Measurements from ENCODE around the gene MMP2.

The MMP2 gene

DNA sequence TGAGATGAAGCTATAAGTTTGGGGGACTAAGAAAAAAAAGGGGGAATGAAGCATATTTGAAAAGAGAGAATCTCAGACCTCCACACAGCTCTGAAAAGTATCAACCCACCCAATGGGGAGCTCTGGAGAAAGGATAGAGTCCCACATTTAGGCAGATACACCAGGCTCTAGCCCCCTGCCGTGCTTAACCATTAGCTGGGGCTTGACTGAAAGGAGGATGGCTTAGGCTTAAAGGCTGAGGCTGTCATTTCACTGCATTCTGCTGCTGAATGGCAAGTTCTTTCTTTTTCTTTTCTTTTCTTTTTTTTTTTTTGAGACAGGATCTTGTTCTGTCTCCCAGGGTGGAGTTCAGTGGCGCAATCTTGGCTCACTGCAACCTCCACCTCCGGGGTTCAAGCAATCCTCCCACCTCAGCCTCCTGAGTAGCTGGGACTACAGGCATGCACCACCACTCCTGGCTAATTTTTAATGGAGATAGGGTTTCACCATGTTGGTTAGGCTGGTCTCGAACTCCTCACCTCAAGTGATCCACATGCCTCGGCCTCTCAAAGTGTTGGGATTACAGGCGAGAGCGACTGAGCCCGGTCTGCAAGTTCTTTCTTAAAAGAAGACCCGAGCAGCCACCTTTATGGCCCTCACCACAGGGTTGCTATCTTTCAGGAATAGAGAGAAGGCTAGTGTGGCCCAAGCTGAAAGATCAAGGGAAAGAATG, 9.0 kb upstream of the MMP2 start:
- DNase-seq (ENCODE audit: low spot score): no peak

DNA sequence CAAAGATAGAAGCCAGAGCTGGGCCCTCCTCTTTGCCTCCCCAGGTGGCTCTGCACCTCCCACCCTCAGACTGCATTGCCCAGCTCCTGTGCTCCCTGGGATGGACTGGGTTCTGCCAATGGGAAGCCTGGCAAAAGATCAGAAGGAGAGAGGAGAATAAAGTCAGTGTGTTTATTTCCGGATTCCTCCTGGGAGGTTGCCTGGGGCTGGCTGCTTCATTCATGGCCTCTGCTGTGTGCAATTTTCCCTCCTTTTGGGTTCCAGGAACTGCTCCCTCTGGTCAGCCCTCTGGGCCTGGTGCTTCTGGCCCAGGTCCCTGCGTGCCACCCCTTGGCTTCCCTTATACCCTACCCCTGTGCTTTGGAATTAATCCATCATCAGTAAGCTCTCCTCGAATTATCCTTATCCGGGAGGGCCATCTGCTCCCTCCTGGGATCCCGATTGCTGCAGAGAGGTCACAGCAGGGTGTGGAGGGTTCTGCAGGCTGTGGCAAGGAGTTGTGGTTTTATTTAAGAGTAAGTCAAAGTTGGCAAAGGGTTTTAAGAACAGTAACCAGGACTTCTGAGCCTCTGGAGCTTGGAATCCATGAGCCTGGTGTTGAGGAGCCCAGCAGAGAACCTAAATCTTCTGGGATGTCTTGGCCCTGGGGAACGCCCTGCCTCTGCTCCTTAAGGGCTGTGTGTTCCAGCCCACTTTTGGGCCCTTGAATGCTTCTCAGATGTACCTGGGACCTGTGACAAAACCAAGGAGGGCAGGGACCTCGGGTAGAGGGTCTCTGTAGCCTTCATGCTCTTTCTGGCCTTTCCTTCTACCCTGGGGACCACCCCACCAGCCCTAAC, 8.2 kb upstream of the MMP2 start:
- DNase-seq (ENCODE audit: low spot score): no peak

DNA sequence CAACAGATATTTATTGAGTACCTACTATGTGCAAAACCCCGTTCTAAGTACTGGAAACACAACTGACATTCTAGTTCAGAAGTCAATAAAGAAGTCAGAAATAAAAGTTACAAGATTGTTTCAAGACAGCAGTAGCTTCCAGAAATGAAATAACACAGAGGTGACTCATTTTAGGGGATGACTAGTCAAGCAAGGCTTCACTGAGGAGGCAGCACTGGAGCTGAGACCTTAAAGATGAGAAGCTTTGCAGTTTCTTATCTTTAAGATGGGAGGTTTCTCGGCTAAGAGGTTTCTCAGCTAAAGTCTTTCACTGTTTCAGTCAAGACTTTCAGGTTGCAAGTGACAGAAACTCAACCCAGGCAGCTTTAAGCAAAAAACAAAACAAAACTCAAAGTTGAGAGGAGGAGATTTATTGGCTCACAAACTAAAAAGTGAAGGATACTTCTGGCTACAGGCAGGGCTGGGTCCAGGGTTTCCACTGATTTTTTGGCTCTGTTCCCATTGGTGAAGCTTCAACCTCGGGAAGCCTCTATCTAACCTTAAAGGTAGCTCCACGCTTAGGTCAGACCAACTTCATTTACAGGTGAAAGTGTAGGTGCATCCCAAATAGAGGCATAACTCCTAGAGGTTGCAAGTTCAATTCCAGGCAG, 7.4 kb upstream of the MMP2 start:
- DNase-seq (ENCODE audit: low spot score): no peak

DNA sequence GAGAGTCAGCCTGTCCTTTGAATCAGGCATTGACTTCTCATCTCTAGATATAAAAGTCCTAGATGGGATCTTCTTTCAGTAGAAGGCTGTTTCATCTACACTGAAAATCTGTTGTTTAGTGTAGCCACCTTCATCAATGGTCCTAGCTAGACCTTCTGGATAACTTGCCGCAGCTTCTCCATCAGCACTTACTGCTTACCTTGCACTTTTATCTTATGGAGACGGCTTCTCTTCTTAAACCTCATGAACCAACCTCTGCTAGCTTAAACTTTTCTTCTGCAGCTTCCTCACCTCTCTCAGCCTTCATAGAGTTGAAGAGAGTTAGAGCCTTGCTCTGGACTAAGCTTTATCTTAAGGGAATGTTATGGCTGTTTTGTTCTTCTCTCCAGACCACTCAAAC, 5.4 kb upstream of the MMP2 start:
- DNase-seq (ENCODE audit: low spot score): no peak

DNA sequence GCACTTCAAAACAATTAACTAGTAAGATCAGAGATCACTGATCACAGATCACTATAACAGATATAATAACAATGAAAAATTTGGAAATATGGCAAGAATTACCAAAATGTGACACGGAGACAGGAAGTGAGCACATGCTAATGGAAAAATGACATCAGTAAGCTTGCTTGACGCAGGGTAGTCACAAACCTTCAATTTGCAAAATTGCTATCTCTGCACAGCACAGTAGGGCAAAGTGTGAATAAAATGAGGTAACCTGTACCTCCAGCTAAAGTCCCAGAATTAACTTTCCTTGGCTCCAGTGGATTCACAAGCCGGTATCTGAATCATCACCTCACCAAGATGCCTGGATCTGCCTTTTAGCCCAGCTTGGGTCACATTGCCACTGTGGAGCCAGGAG, 4.2 kb upstream of the MMP2 start:
- no peak for DNase-seq (ENCODE audit: low spot score)

DNA sequence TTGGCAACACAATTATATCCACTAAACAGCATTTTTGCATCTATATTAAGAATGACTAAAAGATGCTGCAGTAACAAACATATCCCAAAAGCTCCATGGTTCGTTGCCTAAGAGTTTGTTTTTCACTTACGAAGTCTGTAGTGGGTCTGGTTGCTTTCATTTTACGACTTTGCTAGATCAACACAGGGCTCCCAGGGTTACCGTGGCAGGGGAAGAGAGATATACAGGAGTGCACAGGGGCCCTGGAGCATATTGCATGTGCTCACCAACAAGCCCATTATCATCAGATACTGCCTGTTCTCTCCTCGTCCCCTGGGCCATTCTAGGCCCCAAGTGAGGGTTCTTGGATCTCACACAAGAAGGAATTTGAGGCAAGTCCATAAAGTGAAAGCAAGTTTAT, 3.1 kb upstream of the MMP2 start:
- no peak for DNase-seq (ENCODE audit: low spot score)

DNA sequence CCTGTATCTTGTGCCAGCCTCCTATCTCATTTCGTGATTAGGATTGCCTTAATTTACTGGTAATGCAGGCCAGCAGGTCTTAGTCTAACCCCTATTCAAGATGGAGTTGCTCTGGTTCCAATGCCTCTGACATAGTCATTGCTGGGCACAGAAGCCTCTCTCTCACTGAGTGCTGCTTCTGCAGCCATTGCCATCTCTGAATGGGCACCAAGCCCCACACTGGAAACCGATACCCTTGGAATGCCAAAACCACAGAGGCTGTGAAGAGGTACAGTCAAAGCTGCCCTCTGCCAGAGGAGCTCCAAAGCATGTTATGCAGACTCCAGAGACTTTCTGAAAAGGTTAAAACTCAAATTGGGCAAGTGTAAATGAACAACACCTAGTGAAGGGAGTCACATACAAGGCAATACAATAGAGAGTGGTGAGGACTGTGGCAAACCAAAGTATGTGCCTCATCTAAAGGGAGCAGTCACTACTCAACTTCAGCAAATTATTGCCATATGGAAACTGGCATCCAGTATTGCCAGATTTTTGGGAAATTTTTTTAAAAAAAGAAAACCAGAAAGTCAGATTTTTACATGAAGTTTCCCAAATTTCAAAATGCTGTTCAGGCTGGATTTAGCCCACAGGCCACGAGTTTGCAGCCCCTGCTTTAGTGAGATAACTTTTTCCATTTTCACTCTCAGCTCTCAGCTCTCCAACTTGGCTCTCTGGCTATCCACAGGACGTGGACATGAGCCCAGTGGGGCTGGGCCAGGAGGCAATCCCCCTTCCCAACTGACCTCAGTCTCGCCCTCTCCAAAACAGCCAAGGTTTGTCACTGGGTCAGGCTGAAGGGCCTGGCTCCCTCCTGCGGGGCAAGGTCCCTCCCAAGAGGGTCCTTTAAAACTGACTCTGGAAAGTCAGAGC, 2.1 kb upstream of the MMP2 start:
- DNase-seq (ENCODE audit: low spot score): no peak

DNA sequence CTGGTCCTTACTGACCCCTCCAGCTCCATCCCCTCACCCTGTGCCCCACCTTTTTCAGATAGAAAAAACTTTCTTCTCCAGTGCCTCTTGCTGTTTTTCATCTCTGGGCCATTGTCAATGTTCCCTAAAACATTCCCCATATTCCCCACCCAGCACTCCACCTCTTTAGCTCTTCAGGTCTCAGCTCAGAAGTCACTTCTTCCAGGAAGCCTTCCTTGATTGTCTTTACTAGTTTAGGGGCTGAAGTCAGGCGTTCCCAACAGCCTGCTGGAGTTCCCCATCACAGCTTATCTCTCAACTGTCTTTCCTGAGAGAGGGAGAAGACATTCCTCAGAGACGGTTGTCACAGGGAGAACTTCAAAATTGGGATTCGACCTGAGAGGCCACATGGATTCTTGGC, 1.3 kb upstream of the MMP2 start:
- no peak for DNase-seq (ENCODE audit: low spot score)

DNA sequence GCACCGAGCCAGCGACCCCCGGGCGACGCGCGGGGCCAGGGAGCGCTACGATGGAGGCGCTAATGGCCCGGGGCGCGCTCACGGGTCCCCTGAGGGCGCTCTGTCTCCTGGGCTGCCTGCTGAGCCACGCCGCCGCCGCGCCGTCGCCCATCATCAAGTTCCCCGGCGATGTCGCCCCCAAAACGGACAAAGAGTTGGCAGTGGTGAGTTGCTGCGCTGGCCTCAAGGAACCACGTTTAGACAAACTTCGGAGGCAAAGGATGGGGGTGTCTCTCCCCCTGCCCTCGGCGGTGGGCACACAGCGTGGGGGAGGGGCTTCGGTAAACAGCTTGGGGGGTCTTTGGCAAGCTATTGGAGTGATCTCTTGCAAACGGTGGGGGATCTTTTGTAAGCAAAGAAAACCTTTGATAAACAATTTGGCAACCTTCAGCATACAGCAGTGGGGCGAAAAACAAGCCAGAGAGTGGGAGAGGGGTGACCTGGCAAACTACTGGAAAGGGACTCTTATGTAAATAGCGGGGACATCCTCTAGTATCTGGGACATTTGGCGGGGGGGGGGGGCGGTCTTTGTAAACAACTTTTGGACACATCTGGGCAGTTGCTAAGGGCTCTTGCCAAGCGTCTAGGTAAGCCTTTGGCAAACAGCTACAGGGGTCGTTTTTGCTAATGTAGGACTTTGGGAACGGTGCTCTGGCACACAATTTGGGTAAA, 587 bp downstream of the MMP2 start:
- no peak for DNase-seq (ENCODE audit: low spot score)

DNA sequence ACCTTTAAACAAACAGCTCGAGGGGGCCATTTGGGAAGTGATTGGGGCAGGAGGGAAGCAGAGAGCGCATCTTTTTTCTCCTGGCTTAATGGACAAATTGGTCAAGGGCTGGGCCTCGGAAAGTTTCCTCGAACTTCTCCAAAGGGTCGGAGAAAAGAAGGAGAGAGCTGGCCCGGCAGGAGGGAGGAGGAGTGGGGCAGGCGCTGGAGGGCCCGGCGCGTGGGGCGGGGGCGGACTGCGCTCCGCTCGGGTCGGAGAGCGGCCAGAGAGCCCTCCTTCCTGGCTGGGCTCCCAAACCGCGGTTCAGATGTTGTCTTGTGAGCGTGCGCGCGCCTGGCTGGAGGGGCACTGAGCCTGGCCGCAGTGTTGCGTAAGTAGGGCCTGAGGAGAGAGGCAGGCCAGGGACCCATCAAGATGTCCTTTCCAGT, 1.2 kb downstream of the MMP2 start:
- DNase-seq (ENCODE audit: low spot score): no peak

DNA sequence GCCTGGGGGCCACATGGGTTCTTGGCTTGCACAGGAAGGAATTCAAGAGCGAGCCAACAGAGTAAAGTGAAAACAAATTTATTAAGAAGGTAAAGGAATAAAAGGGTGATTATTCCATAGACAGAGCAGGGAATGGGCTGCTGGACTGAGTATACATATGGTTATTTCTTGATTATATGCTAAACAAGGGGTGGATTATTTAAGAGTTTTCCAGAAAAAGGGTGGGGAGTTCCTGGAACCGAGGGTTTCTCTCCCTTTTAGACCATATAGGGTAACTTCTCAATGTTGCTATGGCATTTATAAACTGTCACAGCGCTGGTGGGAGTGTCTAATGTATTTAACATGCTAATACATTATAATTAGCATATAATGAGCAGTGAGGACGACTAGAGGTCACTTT, 2.0 kb downstream of the MMP2 start:
- DNase-seq (ENCODE audit: low spot score): no peak

DNA sequence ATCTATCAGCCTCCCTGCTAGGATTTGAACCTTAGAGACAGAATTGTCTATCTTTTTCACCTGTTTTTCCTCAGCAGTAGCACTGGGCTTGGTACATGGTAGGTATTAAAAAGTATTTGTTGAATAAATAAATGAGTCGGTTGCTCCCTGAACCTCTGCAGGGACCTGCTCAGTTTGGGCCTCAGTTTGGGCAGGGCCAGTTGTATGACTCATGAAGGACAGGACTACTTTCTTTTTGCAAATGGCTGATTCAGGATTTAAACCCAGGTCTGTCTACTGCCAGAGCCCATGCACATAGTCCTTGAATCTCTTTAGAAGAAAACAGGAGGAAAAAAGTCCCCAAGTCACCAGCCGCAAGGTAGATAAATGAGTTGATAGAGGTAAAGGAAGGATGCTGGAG, 3.1 kb downstream of the MMP2 start:
- DNase-seq (ENCODE audit: low spot score): no peak

DNA sequence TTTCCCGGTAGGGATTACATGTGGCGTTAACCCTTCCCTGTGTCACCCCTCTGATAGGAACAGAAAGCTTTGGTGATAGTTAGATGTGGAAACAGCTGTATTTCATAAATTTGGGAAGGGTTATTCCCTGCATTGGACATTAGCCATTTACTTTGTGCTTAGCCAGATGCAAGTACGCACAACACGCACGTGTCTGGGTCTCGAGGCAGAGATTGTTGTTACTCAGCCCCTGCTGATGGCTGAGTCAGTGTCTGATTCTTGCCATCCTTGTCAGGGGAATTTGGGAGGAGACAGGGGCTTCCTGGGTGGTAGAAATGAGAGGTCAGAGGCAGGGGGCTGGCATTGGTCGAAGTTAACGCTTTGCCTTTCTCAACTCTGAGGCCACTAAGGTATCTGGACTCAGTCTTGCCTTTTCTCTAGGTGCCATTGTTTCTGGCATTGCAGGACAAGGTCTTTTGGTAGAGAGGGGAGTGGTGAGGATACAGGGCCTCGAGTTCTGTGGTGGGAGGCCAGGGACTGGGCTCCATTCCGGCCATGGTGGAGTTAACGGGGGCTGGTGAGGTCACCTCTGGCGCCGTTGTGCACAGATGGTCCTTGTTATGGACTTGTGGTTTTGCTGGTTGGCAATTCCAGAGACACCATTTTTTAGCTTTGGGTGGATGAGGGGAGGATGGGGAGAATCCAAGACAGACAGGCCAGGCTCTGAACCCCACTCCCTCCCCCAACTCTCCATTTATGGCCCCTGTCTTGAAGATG, 8.2 kb downstream of the MMP2 start:
- no peak for DNase-seq (ENCODE audit: low spot score)

DNA sequence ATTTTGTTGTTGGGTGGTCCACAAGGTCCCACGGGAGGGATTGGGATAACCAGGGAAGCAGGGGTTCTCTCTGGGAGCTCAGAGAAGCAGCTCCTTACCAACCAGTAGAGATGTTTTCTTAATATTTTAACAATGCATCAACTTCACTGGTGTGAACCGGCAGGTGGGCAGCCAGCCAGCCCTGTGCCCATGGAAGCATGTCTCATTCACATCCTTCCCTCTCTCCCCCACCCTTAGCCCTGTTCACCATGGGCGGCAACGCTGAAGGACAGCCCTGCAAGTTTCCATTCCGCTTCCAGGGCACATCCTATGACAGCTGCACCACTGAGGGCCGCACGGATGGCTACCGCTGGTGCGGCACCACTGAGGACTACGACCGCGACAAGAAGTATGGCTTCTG, 9.3 kb downstream of the MMP2 start:
- no peak for DNase-seq (ENCODE audit: low spot score)

DNA sequence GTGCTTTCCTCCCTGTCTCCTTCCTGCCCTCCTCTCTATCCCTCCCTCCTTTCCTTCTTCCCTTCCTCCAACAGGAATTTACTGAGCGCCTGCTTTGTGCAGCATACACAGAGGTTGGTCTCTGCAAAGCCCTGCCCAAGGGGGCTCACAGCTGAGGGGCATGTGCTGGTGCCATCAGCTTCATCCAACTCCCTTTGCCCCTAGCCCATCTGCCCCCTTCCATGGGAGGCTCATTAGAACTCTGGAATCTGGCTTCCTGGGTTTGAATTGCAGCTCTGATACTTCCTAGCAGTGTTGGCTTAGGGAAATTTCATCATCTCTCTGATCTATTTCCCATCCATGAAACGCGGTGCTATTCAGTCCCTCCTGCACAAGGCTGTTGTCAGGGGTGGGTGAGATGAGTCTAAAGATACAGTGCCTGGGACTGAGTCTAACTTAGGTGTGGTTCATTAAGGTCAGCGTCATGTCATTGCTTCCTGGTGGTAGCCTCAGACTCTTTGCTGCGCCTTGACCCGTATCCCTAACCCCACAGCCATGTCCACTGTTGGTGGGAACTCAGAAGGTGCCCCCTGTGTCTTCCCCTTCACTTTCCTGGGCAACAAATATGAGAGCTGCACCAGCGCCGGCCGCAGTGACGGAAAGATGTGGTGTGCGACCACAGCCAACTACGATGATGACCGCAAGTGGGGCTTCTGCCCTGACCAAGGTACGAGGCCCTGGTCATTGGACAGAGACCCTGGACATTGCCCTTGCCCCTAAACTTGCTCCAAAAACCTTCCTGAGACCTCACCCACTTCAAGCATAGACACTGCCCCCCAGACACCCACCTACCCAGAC, 10.3 kb downstream of the MMP2 start:
- DNase-seq (ENCODE audit: low spot score): no peak

DNA sequence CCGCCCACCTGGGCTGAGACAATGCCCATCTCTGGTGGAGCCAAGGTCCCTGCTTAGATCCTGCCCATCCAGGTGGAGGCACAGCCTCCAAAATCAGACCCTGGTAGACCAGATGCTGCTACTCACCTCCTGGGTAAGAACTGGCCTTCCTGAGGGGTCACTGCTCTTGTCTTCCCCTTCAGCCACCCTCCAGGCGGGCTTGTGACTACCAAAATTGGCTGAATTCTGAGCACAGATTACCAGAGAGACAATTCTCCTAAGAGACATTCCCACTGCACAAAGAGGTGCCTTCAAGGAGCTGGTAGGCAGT, 10.9 kb downstream of the MMP2 start:
- no peak for DNase-seq (ENCODE audit: low spot score)

DNA sequence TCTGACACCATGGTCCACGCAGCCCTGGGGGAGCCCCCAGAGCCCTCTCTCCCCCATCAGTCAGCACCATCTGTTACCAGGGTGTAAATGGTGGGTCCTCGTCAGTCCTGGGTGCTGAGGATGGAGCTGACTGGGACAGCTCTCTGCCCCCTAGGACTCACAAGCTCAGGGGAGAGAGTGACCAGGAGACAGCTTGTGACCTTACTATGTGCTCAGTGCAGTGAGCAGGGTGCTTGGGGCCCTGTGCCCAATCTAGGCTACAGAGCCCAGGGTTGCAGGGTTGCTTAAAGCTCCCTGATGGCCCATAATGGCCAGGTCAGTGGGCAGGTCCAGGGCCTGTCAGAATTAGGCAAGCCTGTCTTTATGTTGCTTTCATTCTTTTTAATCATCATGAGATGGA, 11.3 kb downstream of the MMP2 start:
- DNase-seq (ENCODE audit: low spot score): no peak

DNA sequence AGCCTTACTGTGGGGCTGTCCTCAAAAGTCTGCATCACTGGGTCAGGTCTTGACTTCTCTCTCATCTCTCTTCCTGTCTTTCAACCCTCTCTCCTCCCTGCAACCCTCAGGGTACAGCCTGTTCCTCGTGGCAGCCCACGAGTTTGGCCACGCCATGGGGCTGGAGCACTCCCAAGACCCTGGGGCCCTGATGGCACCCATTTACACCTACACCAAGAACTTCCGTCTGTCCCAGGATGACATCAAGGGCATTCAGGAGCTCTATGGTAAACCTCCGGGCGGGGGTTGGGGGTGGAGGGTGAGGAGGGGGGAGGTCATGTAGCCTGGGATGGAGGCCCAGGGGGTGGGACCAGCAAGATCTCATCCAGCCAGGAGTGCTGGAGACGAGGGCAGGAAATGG, 12.7 kb downstream of the MMP2 start:
- no peak for DNase-seq (ENCODE audit: low spot score)

DNA sequence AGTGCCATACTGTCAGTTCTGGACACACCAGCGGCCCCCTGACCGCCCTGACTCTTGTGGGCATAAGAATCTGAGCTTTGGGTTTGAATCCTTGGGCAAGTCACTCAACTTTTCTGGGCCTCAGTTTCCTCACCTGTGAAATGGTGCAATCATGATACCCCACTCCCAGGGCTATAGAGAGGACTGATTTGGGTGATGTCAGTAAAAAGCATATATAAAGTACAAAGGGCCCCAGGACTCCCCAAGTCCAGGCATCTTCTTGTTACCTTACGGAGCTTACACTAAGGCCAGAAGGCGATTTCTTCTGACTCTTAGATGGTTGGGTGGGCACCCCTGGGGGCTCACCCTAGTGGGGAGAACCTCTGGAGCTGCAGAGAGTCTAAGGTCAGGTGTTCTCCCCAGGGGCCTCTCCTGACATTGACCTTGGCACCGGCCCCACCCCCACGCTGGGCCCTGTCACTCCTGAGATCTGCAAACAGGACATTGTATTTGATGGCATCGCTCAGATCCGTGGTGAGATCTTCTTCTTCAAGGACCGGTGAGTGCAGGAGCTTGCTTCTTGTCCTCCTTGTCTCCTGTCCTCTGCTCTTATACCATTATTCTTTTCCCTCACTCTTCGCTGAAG, 13.9 kb downstream of the MMP2 start:
- DNase-seq (ENCODE audit: low spot score): no peak

DNA sequence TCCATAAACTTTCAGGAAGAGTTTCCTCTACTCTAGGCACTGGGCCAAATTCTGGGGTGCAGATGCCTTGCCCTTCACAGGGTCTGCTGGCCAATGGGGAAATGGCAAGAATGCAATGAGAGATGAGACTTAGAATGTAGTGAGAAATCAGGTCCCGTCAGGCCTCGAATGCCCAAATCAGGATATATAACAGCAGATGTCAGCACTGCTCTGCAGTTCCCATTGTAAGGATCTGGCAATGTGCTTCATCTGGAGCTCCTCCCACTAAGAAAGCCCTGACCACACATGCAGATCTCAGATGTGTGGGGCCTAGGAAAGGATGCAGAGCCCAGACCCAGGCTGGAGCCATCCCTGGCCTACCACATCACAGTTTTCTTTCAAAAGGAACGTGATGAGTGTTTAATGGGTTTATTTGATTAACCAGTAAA, 16.0 kb downstream of the MMP2 start:
- no peak for DNase-seq (ENCODE audit: low spot score)
